Measurements from ENCODE around the gene GABRR3.

GRCh38 chr3:97940034-97940433, 95.1 kb downstream of the GABRR3 start:
- TF ChIP-seq POLR2A (IDR thresholded peaks at IDR 0.05), result no peak
- no peak for TF ChIP-seq CTCF (IDR thresholded peaks at IDR 0.05 in 4 of 5, conservative IDR thresholded peaks at IDR 0.05 in 1 of 5)

All from gastrocnemius medialis (tissue), 4 donors.